GM12878 (cell line): ENCODE measurements around the gene FFAR4.

ENCODE experiments used
- CBFB ChIP-seq: IDR thresholded peaks from 2 replicates; pipeline ENCODE4 v1.6.1; 2016; ENCODE audit warnings: antibody characterized with exemption, low read depth
- ELK1 ChIP-seq: IDR thresholded peaks from 2 replicates; pipeline ENCODE4 v1.6.1; 2012; ENCODE audit warnings: low read depth, low read length, improper control_type of control experiment
- KAT2A ChIP-seq: conservative IDR thresholded peaks from 2 replicates; pipeline ENCODE4 v1.6.1; 2011; ENCODE audit warnings: low read depth, low read length; ENCODE audit not compliant: control insufficient read depth
- NFIC ChIP-seq: IDR thresholded peaks from 2 replicates; pipeline ENCODE4 v1.6.1; 2012; ENCODE audit warnings: low read depth, mild to moderate bottlenecking, inconsistent platforms, low read length, moderate library complexity
- PKNOX1 ChIP-seq: fragments of 450-650 bp; IDR thresholded peaks from 2 replicates; pipeline ENCODE4 v1.6.1; 2016; ENCODE audit warnings: mild to moderate bottlenecking
- POLR2A ChIP-seq: IDR thresholded peaks from 2 replicates; pipeline ENCODE4 v1.6.1; 2011; ENCODE audit warnings: low read depth, mild to moderate bottlenecking, low read length
- SMC3 ChIP-seq: IDR thresholded peaks from 2 replicates; pipeline ENCODE4 v1.6.1; 2011; ENCODE audit warnings: low read length, improper control_type of control experiment, borderline replicate concordance
- TCF12 ChIP-seq: IDR thresholded peaks from 2 replicates; pipeline ENCODE4 v1.6.1; 2011; ENCODE audit warnings: low read depth, mild to moderate bottlenecking, low read length
- YY1 ChIP-seq: IDR thresholded peaks from 2 replicates; pipeline ENCODE4 v1.6.1; 2011; ENCODE audit warnings: low read depth, mild to moderate bottlenecking, low read length
- TF ChIP-seq, protein P1 (sequence below), 3 experiments: IDR thresholded peaks in 2 of 3; conservative IDR thresholded peaks in 1 of 3; 2 replicates each; pipeline ENCODE4 v1.5.1; 2011; ENCODE audit warnings: low read depth in 3 of 3, low read length in 3 of 3, mild to moderate bottlenecking in 3 of 3, control low read depth in 2 of 3, moderate library complexity in 2 of 3, inconsistent platforms in 1 of 3, mixed read lengths in 1 of 3; ENCODE audit not compliant: control insufficient read depth in 2 of 3, insufficient read depth in 1 of 3; ENCODE audit errors: extremely low read depth in 1 of 3
- TF ChIP-seq, protein P2 (sequence below): IDR thresholded peaks from 2 replicates; pipeline ENCODE4 v1.6.1; 2011; ENCODE audit warnings: mild to moderate bottlenecking, low read depth, low read length, moderate library complexity; ENCODE audit not compliant: insufficient replicate concordance
- TF ChIP-seq, protein P3 (sequence below): IDR thresholded peaks from 2 replicates; pipeline ENCODE4 v1.6.1; 2011; ENCODE audit warnings: borderline replicate concordance, low read depth, mild to moderate bottlenecking, moderate library complexity, mixed read lengths, low read length; ENCODE audit not compliant: insufficient read depth; ENCODE audit errors: extremely low read length
- TF ChIP-seq, protein P4 (sequence below): fragments of 450-650 bp; IDR thresholded peaks from 2 replicates; pipeline ENCODE4 v1.6.1; 2014; ENCODE audit warnings: mild to moderate bottlenecking

DNA sequence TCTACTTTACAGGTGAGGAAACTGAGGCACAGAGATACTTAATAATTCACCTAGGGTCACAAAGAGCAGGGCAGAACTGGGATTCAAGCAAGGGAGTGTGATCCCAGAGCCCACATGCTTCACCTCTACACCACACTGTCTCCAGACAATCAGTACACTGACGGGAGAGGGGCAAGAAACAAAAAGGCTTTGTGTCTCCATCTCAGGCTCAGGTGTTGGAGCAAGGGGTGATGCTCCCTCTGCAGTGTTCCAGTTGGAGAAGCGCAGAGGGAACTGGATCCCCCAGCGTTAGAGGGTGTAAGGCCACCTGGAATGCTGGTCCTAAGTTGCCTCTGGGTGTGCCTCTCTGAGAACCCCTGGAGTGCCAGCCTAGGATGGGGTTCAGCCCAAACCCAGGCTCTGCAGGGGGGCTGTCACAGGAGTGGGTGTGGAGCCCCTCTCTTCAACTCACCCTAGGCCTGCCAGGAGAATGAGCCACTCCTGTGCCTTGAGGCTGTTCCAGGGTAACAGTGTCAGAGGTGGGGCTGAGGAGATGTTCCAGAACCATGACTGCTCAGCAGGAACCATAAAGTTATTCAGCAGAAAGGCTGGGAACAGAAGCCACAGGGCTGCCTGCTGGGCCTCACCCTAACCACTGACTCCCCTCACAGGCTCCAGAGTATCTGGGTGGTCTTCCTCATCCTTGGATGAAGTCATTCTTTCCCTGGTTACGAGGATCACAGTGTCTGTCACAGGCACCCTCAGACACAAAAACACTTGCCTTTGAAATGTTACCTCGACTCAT lies 29.1 kb downstream of the FFAR4 start:
- TF ChIP-seq, protein P1, sequence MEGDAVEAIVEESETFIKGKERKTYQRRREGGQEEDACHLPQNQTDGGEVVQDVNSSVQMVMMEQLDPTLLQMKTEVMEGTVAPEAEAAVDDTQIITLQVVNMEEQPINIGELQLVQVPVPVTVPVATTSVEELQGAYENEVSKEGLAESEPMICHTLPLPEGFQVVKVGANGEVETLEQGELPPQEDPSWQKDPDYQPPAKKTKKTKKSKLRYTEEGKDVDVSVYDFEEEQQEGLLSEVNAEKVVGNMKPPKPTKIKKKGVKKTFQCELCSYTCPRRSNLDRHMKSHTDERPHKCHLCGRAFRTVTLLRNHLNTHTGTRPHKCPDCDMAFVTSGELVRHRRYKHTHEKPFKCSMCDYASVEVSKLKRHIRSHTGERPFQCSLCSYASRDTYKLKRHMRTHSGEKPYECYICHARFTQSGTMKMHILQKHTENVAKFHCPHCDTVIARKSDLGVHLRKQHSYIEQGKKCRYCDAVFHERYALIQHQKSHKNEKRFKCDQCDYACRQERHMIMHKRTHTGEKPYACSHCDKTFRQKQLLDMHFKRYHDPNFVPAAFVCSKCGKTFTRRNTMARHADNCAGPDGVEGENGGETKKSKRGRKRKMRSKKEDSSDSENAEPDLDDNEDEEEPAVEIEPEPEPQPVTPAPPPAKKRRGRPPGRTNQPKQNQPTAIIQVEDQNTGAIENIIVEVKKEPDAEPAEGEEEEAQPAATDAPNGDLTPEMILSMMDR (IDR thresholded peaks at IDR 0.05 in 2 of 3, conservative IDR thresholded peaks at IDR 0.05 in 1 of 3; ENCODE audit: control insufficient read depth in 2 of 3, extremely low read depth in 1 of 3, insufficient read depth in 1 of 3, low read depth in 3 of 3, low read length in 3 of 3): no peak
- TF ChIP-seq TCF12 (no peak), PKNOX1 (no peak), SMC3 (no peak), POLR2A (no peak), NFIC (no peak), YY1 (no peak), KAT2A (no peak), ELK1 (no peak), CBFB (no peak)
- TF ChIP-seq, protein P2, sequence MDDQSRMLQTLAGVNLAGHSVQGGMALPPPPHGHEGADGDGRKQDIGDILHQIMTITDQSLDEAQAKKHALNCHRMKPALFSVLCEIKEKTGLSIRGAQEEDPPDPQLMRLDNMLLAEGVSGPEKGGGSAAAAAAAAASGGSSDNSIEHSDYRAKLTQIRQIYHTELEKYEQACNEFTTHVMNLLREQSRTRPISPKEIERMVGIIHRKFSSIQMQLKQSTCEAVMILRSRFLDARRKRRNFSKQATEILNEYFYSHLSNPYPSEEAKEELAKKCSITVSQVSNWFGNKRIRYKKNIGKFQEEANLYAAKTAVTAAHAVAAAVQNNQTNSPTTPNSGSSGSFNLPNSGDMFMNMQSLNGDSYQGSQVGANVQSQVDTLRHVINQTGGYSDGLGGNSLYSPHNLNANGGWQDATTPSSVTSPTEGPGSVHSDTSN: no peak
- TF ChIP-seq, protein P3, sequence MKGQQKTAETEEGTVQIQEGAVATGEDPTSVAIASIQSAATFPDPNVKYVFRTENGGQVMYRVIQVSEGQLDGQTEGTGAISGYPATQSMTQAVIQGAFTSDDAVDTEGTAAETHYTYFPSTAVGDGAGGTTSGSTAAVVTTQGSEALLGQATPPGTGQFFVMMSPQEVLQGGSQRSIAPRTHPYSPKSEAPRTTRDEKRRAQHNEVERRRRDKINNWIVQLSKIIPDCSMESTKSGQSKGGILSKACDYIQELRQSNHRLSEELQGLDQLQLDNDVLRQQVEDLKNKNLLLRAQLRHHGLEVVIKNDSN: no peak
- TF ChIP-seq, protein P4, sequence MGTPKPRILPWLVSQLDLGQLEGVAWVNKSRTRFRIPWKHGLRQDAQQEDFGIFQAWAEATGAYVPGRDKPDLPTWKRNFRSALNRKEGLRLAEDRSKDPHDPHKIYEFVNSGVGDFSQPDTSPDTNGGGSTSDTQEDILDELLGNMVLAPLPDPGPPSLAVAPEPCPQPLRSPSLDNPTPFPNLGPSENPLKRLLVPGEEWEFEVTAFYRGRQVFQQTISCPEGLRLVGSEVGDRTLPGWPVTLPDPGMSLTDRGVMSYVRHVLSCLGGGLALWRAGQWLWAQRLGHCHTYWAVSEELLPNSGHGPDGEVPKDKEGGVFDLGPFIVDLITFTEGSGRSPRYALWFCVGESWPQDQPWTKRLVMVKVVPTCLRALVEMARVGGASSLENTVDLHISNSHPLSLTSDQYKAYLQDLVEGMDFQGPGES: no peak
